Measurements from ENCODE around the gene CDH9.

Gene CDH9

DNA sequence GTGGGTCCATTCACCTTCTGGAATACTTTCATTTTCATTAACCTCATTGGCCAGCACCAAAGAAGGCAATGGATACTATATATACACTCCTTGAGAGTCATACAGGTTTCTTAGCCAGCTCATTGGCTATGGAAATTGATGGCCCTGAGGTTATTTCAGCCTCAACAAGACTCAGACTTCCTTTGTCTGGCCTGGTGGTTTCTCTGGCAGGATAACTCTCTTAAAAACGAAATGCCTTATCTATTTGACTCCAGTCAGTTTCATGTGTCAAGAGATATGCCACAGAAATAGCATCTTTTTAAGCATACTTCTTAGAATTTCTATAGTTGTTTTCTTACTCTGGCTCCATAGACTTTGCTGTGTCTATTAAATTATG lies 28.9 kb downstream of the CDH9 start:
- TF ChIP-seq FOXP2 (optimal IDR thresholded peaks at IDR 0.05; ENCODE audit: borderline replicate concordance, extremely low read depth, extremely low read length, insufficient read depth) = no peak

DNA sequence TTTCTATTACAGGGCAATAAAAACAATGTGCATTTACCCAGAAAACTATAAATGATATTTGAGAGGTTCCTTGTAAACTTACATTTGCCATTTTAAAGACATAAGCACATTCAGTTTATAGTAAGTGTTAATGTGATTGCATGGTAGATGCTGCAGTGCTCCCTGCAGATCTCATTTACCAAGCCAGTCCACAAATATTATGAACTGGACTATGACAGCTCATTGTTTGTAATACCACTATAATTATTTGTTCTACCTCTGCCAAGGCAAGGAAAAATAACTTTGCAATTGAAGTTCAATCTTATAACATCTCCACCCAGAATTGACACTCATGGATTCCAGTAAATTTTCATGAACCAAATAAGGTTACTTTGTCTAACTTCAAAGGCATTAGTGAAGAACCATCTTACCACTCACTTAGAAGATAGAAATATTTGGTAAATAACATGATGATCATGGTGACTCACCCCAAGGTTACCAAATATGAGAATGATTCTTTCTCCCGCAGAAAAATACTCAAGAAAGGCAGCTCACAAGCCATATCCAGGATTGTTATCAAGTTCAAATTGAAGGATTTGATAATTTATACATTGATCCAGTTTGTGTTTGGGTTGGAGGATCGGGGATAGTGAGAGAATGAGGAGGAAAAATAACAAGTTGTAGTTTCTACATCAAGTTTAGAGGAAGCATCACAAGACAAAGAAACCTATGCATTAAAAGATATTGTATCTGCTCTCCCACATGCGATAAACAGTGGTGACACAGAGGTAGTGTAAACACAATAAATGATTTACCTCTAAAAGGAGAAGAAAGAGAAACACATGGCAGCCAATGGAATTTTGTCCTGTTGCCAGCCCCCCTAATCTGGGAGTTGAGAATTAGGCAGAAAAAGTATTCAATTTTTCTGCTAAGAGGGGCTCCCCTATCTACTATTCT lies 29.5 kb downstream of the CDH9 start:
- TF ChIP-seq SIN3A (IDR thresholded peaks at IDR 0.05; ENCODE audit: borderline replicate concordance, insufficient read depth, low read length) (no peak), POLR2AphosphoS5 (IDR thresholded peaks at IDR 0.05; ENCODE audit: low read depth, low read length) (no peak), TAF1 (IDR thresholded peaks at IDR 0.05; ENCODE audit: borderline replicate concordance, insufficient read depth, low read length) (no peak), FOXP2 (optimal IDR thresholded peaks at IDR 0.05; ENCODE audit: borderline replicate concordance, extremely low read depth, extremely low read length, insufficient read depth) (no peak)
- TF ChIP-seq, protein P1, sequence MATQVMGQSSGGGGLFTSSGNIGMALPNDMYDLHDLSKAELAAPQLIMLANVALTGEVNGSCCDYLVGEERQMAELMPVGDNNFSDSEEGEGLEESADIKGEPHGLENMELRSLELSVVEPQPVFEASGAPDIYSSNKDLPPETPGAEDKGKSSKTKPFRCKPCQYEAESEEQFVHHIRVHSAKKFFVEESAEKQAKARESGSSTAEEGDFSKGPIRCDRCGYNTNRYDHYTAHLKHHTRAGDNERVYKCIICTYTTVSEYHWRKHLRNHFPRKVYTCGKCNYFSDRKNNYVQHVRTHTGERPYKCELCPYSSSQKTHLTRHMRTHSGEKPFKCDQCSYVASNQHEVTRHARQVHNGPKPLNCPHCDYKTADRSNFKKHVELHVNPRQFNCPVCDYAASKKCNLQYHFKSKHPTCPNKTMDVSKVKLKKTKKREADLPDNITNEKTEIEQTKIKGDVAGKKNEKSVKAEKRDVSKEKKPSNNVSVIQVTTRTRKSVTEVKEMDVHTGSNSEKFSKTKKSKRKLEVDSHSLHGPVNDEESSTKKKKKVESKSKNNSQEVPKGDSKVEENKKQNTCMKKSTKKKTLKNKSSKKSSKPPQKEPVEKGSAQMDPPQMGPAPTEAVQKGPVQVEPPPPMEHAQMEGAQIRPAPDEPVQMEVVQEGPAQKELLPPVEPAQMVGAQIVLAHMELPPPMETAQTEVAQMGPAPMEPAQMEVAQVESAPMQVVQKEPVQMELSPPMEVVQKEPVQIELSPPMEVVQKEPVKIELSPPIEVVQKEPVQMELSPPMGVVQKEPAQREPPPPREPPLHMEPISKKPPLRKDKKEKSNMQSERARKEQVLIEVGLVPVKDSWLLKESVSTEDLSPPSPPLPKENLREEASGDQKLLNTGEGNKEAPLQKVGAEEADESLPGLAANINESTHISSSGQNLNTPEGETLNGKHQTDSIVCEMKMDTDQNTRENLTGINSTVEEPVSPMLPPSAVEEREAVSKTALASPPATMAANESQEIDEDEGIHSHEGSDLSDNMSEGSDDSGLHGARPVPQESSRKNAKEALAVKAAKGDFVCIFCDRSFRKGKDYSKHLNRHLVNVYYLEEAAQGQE (IDR thresholded peaks at IDR 0.05; ENCODE audit: insufficient read depth in 1 of 2, low read depth in 2 of 2, low read length in 2 of 2) = no peak

DNA sequence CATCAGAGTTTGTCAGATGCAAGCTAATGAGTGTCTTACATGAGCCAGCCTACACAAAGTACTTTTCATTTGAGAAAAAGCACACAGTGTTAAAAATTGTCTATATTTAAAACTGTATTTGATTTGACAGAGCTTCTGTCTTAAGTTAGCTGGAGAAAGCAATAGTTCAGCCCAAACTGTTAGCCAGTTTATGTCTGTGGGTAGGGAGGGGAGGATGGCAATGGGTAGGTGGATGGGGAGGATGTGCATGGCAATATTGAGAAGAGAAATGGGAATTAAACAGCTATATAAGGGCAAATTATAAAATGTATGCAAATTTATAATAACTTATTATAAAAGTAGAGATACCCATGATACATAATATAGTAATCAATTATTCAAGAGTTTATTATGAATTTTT lies 31.3 kb downstream of the CDH9 start:
- TF ChIP-seq FOXP2 (optimal IDR thresholded peaks at IDR 0.05; ENCODE audit: borderline replicate concordance, extremely low read depth, extremely low read length, insufficient read depth) (no peak), POLR2AphosphoS5 (IDR thresholded peaks at IDR 0.05; ENCODE audit: low read depth, low read length) (no peak), TAF1 (IDR thresholded peaks at IDR 0.05; ENCODE audit: borderline replicate concordance, insufficient read depth, low read length) (no peak), SIN3A (IDR thresholded peaks at IDR 0.05; ENCODE audit: borderline replicate concordance, insufficient read depth, low read length) (no peak)
- TF ChIP-seq, protein P1 (IDR thresholded peaks at IDR 0.05; ENCODE audit: insufficient read depth in 1 of 2, low read depth in 2 of 2, low read length in 2 of 2) = no peak

DNA sequence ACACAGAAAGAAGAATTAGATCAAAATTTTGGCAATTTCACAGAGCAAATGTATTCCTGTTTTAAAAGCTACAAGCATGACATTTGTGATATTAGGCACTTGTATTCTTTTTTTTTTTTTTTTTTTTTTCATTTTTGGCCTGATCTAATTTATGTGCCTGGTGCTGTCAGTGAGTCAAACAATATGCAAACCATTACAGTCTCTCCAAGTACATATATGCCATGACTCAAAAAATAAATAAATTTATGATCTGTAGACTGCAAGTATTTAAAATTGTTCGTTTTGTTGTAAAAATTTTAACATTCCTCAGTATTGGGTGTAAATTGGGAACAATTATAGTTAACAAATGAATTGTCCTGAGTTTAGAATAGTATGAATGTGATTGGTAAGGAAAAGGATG lies 51.4 kb downstream of the CDH9 start:
- TF ChIP-seq SIN3A (IDR thresholded peaks at IDR 0.05; ENCODE audit: borderline replicate concordance, insufficient read depth, low read length) (no peak), POLR2AphosphoS5 (IDR thresholded peaks at IDR 0.05; ENCODE audit: low read depth, low read length) (no peak), FOXP2 (optimal IDR thresholded peaks at IDR 0.05; ENCODE audit: borderline replicate concordance, extremely low read depth, extremely low read length, insufficient read depth) (no peak), TAF1 (IDR thresholded peaks at IDR 0.05; ENCODE audit: borderline replicate concordance, insufficient read depth, low read length) (no peak)
- TF ChIP-seq, protein P1 (IDR thresholded peaks at IDR 0.05; ENCODE audit: insufficient read depth in 1 of 2, low read depth in 2 of 2, low read length in 2 of 2) = no peak

DNA sequence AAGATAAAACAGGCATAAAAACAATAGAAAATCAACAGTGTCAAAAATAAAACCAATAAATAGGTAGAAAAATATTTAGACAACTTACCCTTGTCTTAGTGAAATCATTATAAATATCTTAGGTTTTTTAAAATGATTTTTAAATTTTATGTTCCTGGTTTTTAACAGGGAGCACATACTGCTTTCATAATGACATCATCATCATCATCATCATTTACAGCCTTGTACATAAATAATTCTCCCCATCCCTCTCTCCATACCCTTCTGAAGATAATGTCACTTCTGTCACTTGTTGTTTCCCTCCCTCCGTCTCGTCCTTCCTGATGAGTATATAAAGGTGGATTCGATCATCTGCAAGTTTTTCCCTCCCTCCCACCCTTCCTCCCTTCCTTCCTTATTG lies 56.6 kb downstream of the CDH9 start:
- TF ChIP-seq POLR2AphosphoS5 (IDR thresholded peaks at IDR 0.05; ENCODE audit: low read depth, low read length) = no peak
- TF ChIP-seq TAF1 (IDR thresholded peaks at IDR 0.05; ENCODE audit: borderline replicate concordance, insufficient read depth, low read length) = no peak
- TF ChIP-seq SIN3A (IDR thresholded peaks at IDR 0.05; ENCODE audit: borderline replicate concordance, insufficient read depth, low read length) = no peak
- TF ChIP-seq, protein P1 (IDR thresholded peaks at IDR 0.05; ENCODE audit: insufficient read depth in 1 of 2, low read depth in 2 of 2, low read length in 2 of 2) = no peak
- no peak for TF ChIP-seq FOXP2 (optimal IDR thresholded peaks at IDR 0.05; ENCODE audit: borderline replicate concordance, extremely low read depth, extremely low read length, insufficient read depth)

All from PFSK-1 (cell line).